Activated CD8-positive, alpha-beta memory T cell treated with anti-CD3 and anti-CD28 coated beads for 4 hours (primary cell): ENCODE measurements around the gene SUCLG1.
A peak's percentile ranks its signal among the peaks of the same experiment; 100 is the strongest.
"Not testable (repeated sequence)": the region's sequence is repeated elsewhere in the genome, so short reads cannot be mapped to it uniquely, and the experiment has no call there.

Source experiments
- DNase-seq, 2 donors: peaks; one replicate each; pipeline ENCODE4 v3.0.0-alpha.2; 2020; ENCODE audit warnings: low read depth in 2 of 2

The SUCLG1 gene

GRCh38 chr2:84459018-84459943 lies at the start of gene SUCLG1:
Gene SUCLG1, minus strand, starts transcription at chr2:84459280. Its CDS starts 11 bp downstream, at chr2:84459269.
- peak; percentile 61 to 71 for DNase-seq

- no peak for DNase-seq
These were observed 39.2 kb upstream of the SUCLG1 start for GRCh38 chr2:84498150-84498799.

GRCh38 chr2:84497285-84497684 lies 38.2 kb upstream of the SUCLG1 start:
- DNase-seq, result no peak

GRCh38 chr2:84496386-84496785 lies 37.3 kb upstream of the SUCLG1 start:
- no peak for DNase-seq

GRCh38 chr2:84495539-84496146 lies 36.6 kb upstream of the SUCLG1 start:
- DNase-seq, result peak in 1 of 2 donors; percentile 6

- no peak for DNase-seq
These were observed 35.0 kb upstream of the SUCLG1 start for GRCh38 chr2:84494070-84494469.

- DNase-seq, result no peak
These were observed 34.4 kb upstream of the SUCLG1 start for GRCh38 chr2:84493514-84493913.

GRCh38 chr2:84492571-84492970 lies 33.5 kb upstream of the SUCLG1 start:
- no peak for DNase-seq

- no peak for DNase-seq
These were observed 32.7 kb upstream of the SUCLG1 start for GRCh38 chr2:84491741-84492140.

- DNase-seq, result no peak
These were observed 32.2 kb upstream of the SUCLG1 start for GRCh38 chr2:84491256-84491655.

- no peak for DNase-seq
These were observed 28.4 kb upstream of the SUCLG1 start for GRCh38 chr2:84487298-84487996.

- no peak for DNase-seq
These were observed 27.5 kb upstream of the SUCLG1 start for GRCh38 chr2:84486441-84487115.

- no peak for DNase-seq
These were observed 24.2 kb upstream of the SUCLG1 start for GRCh38 chr2:84483320-84483719.

- DNase-seq, result no peak
These were observed 23.5 kb upstream of the SUCLG1 start for GRCh38 chr2:84482603-84483002.

- DNase-seq, result no peak
These were observed 22.6 kb upstream of the SUCLG1 start for GRCh38 chr2:84481702-84482101.

- no peak for DNase-seq
These were observed 19.8 kb upstream of the SUCLG1 start for GRCh38 chr2:84478867-84479266.

- no peak for DNase-seq
These were observed 18.8 kb upstream of the SUCLG1 start for GRCh38 chr2:84477886-84478285.

- no peak for DNase-seq
These were observed 15.1 kb upstream of the SUCLG1 start for GRCh38 chr2:84474176-84474575.

- no peak for DNase-seq
These were observed 13.9 kb upstream of the SUCLG1 start for GRCh38 chr2:84472856-84473565.

GRCh38 chr2:84472423-84472822 lies 13.3 kb upstream of the SUCLG1 start:
- not testable (repeated sequence) for DNase-seq

- DNase-seq, result no peak
These were observed 8.3 kb upstream of the SUCLG1 start for GRCh38 chr2:84467389-84467788.
